HG03342 (cell line): ENCODE data around the gene NANOS3.
"Not testable (repeated sequence)": the region's sequence is repeated elsewhere in the genome, so short reads cannot be mapped to it uniquely, and the experiment has no call there.

Experiments
- ATAC-seq: cut with Tn5 transposase; IDR thresholded peaks from one replicate; pipeline ENCODE4 v1.9.1; 2021; ENCODE audit warnings: mild to moderate bottlenecking, moderate library complexity; ENCODE audit not compliant: unreplicated experiment

Gene NANOS3

GRCh38 chr19:13843104-13843921, 33.6 kb upstream of the NANOS3 start:
- no peak for ATAC-seq

- ATAC-seq: no peak
Measured at GRCh38 chr19:13844130-13844631, 32.8 kb upstream of the NANOS3 start.

- ATAC-seq: peak; percentile 56
Measured at GRCh38 chr19:13846557-13847406, 30.2 kb upstream of the NANOS3 start.

- peak; percentile 4 for ATAC-seq
Measured at GRCh38 chr19:13847407-13848339, 29.3 kb upstream of the NANOS3 start.

GRCh38 chr19:13848340-13848677, 28.6 kb upstream of the NANOS3 start:
- no peak for ATAC-seq

- ATAC-seq: no peak
Measured at GRCh38 chr19:13848798-13849676, 27.9 kb upstream of the NANOS3 start.

- ATAC-seq: no peak
Measured at GRCh38 chr19:13849991-13850909, 26.7 kb upstream of the NANOS3 start.

GRCh38 chr19:13850910-13851733, 25.8 kb upstream of the NANOS3 start:
- no peak for ATAC-seq

- ATAC-seq: not testable (repeated sequence)
Measured at GRCh38 chr19:13851734-13852114, 25.2 kb upstream of the NANOS3 start.

GRCh38 chr19:13852171-13852707, 24.7 kb upstream of the NANOS3 start:
- not testable (repeated sequence) for ATAC-seq

- ATAC-seq: no peak
Measured at GRCh38 chr19:13856497-13856896, 20.4 kb upstream of the NANOS3 start.

GRCh38 chr19:13859361-13859880, 17.5 kb upstream of the NANOS3 start:
- ATAC-seq: no peak

- ATAC-seq: no peak
Measured at GRCh38 chr19:13860679-13861391, 16.1 kb upstream of the NANOS3 start.

- peak; percentile 19 for ATAC-seq
Measured at GRCh38 chr19:13861392-13861713, 15.6 kb upstream of the NANOS3 start.

- peak; percentile 62 for ATAC-seq
Measured at GRCh38 chr19:13861714-13862531, 15.0 kb upstream of the NANOS3 start.

GRCh38 chr19:13864046-13864666, 12.8 kb upstream of the NANOS3 start:
- no peak for ATAC-seq
